ENCODE results near the gene TMEM175.

Gene TMEM175

GRCh38 chr4:903066-904046, 28.9 kb upstream of the TMEM175 start:
- TF ChIP-seq CTCF (IDR thresholded peaks at IDR 0.05; ENCODE audit: control extremely low read depth, extremely low read depth, low read depth, missing control alignments), result no peak
- POLR2A ChIA-PET, result no interaction called here
- CTCF ChIA-PET, result interaction anchor here (2.3 kb wide), 1 partner anchor 12 kb away, joined by 7 read pairs; no protein-coding TSS in a partner anchor
- DNase-seq (ENCODE audit: extremely low spot score), result no peak

- CTCF ChIA-PET, result no interaction called here
- POLR2A ChIA-PET, result no interaction called here
- no peak for DNase-seq (ENCODE audit: extremely low spot score)
- no peak for TF ChIP-seq CTCF (IDR thresholded peaks at IDR 0.05; ENCODE audit: control extremely low read depth, extremely low read depth, low read depth, missing control alignments)
These were observed 26.5 kb upstream of the TMEM175 start for GRCh38 chr4:905485-906338.

- no peak for DNase-seq (ENCODE audit: extremely low spot score)
- ChIA-PET POLR2A (no interaction called here), CTCF (no interaction called here)
- TF ChIP-seq CTCF (IDR thresholded peaks at IDR 0.05; ENCODE audit: control extremely low read depth, extremely low read depth, low read depth, missing control alignments), result no peak
These were observed 25.7 kb upstream of the TMEM175 start for GRCh38 chr4:906339-907102.

GRCh38 chr4:907103-907400, 25.2 kb upstream of the TMEM175 start:
- DNase-seq (ENCODE audit: extremely low spot score), result no peak
- ChIA-PET CTCF (no interaction called here), POLR2A (no interaction called here)
- TF ChIP-seq CTCF (IDR thresholded peaks at IDR 0.05; ENCODE audit: control extremely low read depth, extremely low read depth, low read depth, missing control alignments), result no peak

GRCh38 chr4:907691-908425, 24.4 kb upstream of the TMEM175 start:
- ChIA-PET POLR2A (no interaction called here), CTCF (no interaction called here)
- no peak for DNase-seq (ENCODE audit: extremely low spot score)
- no peak for TF ChIP-seq CTCF (IDR thresholded peaks at IDR 0.05; ENCODE audit: control extremely low read depth, extremely low read depth, low read depth, missing control alignments)
